ENCODE measurements around the gene SLCO6A1.

SLCO6A1 gene

GRCh38 chr5:102450313-102450990 is 48.3 kb downstream of the SLCO6A1 start:
- no peak for DNase-seq (ENCODE audit: low read depth)

GRCh38 chr5:102433473-102433872 is 65.3 kb downstream of the SLCO6A1 start:
- no peak for DNase-seq (ENCODE audit: low read depth)

- DNase-seq (ENCODE audit: low read depth): no peak
These were observed 77.2 kb downstream of the SLCO6A1 start for GRCh38 chr5:102421647-102422046.

DNA sequence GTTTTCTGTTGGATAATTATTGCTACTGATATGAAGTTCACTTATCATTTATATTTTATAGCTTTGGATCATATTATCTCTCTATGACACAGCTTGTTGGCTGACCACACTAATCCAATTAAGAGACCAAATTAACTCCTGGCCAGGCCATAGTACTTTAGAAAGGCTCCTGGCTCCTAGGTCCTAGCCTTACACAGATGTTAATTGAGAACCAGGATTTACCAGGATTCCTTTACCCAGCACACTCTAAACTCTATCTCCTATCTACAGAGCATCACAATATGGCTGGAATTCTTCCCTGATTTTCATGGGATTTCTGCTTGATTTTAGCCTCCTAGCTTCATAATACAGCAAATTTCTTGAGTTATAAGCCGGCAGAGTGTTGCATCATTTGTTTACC is 80.3 kb downstream of the SLCO6A1 start:
- DNase-seq (ENCODE audit: low read depth): no peak

DNA sequence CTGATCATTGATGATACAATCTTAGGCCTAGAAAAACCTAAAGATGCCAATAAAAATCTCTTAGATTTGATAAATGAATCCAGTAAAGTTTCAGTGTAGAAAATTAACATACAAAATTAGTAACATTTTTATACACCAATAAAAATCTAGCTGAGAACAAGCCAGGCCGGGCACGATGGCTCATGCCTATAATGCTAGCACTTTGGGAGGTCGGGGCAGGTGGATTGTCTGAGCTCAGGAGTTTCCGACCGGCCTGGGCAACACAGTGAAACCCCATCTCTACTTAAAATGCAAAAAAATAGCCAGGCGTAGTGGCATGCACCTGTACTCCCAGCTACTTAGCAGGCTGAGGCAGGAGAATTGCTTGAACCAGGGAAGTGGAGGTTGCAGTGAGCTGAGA is 84.4 kb downstream of the SLCO6A1 start:
- DNase-seq (ENCODE audit: low read depth): no peak

GRCh38 chr5:102388235-102388634 is 110.6 kb downstream of the SLCO6A1 start:
- DNase-seq (ENCODE audit: low read depth): no peak

DNA sequence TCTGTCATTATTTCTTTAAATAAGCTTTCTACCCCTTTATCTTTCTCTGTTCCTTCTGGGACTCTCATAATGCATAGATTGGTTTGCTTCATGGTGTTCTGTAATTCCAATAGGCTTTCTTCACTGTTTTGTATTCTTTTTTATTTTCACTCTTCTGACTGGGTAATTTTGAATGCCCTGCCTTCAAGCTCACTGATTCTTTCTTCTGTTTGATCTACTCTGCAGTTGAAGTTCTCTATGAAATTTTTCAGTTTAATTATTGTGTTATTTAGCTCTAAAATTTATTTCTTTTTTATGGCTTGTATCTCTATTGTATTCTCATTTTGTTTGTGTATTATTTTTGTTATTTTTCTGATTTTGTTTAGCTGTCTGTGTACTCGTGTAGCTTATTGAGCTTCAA is 113.4 kb downstream of the SLCO6A1 start:
- no peak for DNase-seq (ENCODE audit: low read depth)

GRCh38 chr5:102380174-102380573 is 118.6 kb downstream of the SLCO6A1 start:
- no peak for DNase-seq (ENCODE audit: low read depth)

- DNase-seq (ENCODE audit: low read depth): no peak
These were observed 122.9 kb downstream of the SLCO6A1 start for GRCh38 chr5:102375876-102376275.

- no peak for DNase-seq (ENCODE audit: low read depth)
These were observed 123.5 kb downstream of the SLCO6A1 start for GRCh38 chr5:102375272-102375671.

DNA sequence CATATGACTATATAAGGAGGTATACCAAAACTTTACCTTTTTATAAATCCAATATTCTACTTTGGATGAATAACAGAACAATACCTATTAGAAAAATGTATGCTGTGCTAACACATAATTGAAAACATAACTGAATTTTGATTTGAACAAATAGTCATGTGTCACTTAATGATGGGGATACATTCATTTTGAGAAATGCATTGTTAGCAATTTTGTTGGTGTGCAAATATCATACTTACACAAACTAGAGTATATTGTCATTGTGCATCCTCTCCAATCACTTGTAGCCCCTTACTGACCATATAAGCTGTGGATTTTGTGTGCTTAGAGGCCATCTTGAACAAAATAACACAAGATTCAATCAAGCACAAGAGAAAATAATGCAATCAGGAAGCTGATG is 130.4 kb downstream of the SLCO6A1 start:
- DNase-seq (ENCODE audit: low read depth): no peak

- DNase-seq (ENCODE audit: low read depth): no peak
These were observed 157.0 kb downstream of the SLCO6A1 start for GRCh38 chr5:102341681-102342288.

- no peak for DNase-seq (ENCODE audit: low read depth)
These were observed 174.1 kb downstream of the SLCO6A1 start for GRCh38 chr5:102324714-102325113.

All from activated T-cell treated with anti-CD3 and anti-CD28 coated beads for 1 hour (primary cell).